HG03520 (cell line): ENCODE data around the gene STYK1.

Source experiments
- ATAC-seq: cut with Tn5 transposase; IDR thresholded peaks from one replicate; pipeline ENCODE4 v1.9.1; 2021; ENCODE audit warnings: mild to moderate bottlenecking, moderate library complexity; ENCODE audit not compliant: unreplicated experiment

The STYK1 gene

GRCh38 chr12:10571141-10571540 is 102.7 kb downstream of the STYK1 start:
- ATAC-seq, result no peak
